ENCODE results near the gene SBK3.

SBK3 gene

GRCh38 chr19:55545443-55545842, at the start of gene SBK3:
SBK3 (minus strand) TSS chr19:55545543; CDS start chr19:55545543, 0 bp downstream.
- no peak for ATAC-seq

GRCh38 chr19:55593096-55593772, 47.9 kb upstream of the SBK3 start:
- TF ChIP-seq CSDC2 (CRISPR knock-in tag; IDR thresholded peaks at IDR 0.05): no peak
- no peak for TF ChIP-seq RARB (CRISPR knock-in tag; IDR thresholded peaks at IDR 0.05)
- TF ChIP-seq OSR1 (CRISPR knock-in tag; IDR thresholded peaks at IDR 0.05): no peak
- TF ChIP-seq ZNF8 (CRISPR knock-in tag; IDR thresholded peaks at IDR 0.05): no peak
- ATAC-seq: no peak

More at GRCh38 chr19:55545443-55545842, at the start of gene SBK3:
- TF ChIP-seq ARNTL (CRISPR knock-in tag; IDR thresholded peaks at IDR 0.05; ENCODE audit: borderline replicate concordance, low read depth) (no peak), TCF4 (CRISPR knock-in tag; IDR thresholded peaks at IDR 0.05; ENCODE audit: borderline replicate concordance) (no peak), PPARA (CRISPR knock-in tag; IDR thresholded peaks at IDR 0.05; ENCODE audit: borderline replicate concordance) (no peak), ZFP3 (CRISPR knock-in tag; IDR thresholded peaks at IDR 0.05) (no peak), POU6F1 (CRISPR knock-in tag; IDR thresholded peaks at IDR 0.05; ENCODE audit: borderline replicate concordance, low read depth) (no peak), CSDC2 (CRISPR knock-in tag; IDR thresholded peaks at IDR 0.05) (no peak)
- TF ChIP-seq, protein P1, sequence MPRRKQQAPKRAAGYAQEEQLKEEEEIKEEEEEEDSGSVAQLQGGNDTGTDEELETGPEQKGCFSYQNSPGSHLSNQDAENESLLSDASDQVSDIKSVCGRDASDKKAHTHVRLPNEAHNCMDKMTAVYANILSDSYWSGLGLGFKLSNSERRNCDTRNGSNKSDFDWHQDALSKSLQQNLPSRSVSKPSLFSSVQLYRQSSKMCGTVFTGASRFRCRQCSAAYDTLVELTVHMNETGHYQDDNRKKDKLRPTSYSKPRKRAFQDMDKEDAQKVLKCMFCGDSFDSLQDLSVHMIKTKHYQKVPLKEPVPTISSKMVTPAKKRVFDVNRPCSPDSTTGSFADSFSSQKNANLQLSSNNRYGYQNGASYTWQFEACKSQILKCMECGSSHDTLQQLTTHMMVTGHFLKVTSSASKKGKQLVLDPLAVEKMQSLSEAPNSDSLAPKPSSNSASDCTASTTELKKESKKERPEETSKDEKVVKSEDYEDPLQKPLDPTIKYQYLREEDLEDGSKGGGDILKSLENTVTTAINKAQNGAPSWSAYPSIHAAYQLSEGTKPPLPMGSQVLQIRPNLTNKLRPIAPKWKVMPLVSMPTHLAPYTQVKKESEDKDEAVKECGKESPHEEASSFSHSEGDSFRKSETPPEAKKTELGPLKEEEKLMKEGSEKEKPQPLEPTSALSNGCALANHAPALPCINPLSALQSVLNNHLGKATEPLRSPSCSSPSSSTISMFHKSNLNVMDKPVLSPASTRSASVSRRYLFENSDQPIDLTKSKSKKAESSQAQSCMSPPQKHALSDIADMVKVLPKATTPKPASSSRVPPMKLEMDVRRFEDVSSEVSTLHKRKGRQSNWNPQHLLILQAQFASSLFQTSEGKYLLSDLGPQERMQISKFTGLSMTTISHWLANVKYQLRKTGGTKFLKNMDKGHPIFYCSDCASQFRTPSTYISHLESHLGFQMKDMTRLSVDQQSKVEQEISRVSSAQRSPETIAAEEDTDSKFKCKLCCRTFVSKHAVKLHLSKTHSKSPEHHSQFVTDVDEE (CRISPR knock-in tag; IDR thresholded peaks at IDR 0.05): no peak

DNA sequence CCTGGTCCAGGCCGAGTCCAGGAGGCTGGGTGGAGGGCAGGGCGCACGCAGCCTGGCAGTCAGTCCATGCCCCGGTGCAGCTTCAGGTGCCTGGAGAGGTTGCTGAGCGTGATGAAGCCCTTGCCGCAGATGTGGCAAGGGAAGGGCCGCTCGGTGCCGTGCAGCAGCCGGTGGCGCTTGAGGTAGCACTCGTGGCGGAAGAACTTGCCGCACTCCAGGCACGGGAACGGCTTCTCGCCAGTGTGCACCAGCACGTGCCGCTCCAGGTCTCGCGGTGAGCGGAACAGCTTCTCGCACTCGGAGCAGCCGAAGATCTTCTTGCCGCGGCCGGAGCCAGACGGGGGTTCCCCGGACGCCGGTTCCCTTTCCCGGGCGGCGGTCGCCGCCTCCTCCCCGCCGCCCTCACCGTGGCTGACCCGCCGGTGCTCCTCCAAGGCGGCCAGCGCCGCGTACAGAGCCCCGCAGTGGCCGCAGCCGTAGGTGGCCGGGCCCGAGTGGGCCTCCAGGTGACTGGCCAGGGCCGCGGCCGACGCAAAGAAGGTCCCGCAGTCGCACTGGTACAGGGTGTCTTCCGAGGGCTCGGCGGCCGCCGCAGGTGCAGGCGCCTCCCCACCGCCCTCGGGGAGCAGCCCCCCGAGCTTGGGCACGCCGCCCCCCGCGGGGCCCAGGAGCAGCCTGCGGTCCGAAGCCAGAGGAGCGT, 47.2 kb upstream of the SBK3 start:
- ATAC-seq: no peak
- no peak for TF ChIP-seq ZFP3 (CRISPR knock-in tag; IDR thresholded peaks at IDR 0.05)
- TF ChIP-seq ARNTL (CRISPR knock-in tag; IDR thresholded peaks at IDR 0.05; ENCODE audit: borderline replicate concordance, low read depth): no peak
- no peak for TF ChIP-seq ZNF565 (CRISPR knock-in tag; conservative IDR thresholded peaks at IDR 0.05; ENCODE audit: low read depth)
- no peak for TF ChIP-seq ZFP30 (CRISPR knock-in tag; IDR thresholded peaks at IDR 0.05)
- no peak for TF ChIP-seq TOX (CRISPR knock-in tag; IDR thresholded peaks at IDR 0.05; ENCODE audit: borderline replicate concordance)
- no peak for TF ChIP-seq OSR1 (CRISPR knock-in tag; IDR thresholded peaks at IDR 0.05)
- no peak for TF ChIP-seq TCF4 (CRISPR knock-in tag; IDR thresholded peaks at IDR 0.05; ENCODE audit: borderline replicate concordance)

DNA sequence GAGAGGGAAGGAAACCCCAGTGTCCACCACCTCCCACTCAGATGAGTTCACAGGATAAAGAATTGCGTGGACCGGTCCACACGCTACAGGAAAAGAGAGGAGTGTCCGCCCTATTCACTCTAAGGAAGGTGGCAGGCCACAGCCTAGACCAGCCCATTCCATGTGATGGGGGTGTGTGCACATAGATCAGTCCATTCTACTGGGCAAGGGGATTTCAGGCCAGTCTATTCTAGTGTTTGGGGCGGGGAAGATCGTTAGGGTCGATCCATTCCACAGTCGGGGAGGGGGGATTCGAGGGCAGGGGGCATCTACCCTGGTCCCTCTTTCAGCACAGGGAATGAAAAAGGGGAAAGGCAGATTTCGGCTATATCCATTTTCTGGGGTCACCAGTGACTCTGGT, 46.2 kb upstream of the SBK3 start:
- no peak for TF ChIP-seq ZFP3 (CRISPR knock-in tag; IDR thresholded peaks at IDR 0.05)
- TF ChIP-seq TCF4 (CRISPR knock-in tag; IDR thresholded peaks at IDR 0.05; ENCODE audit: borderline replicate concordance): no peak
- TF ChIP-seq ARNTL (CRISPR knock-in tag; IDR thresholded peaks at IDR 0.05; ENCODE audit: borderline replicate concordance, low read depth): no peak
- TF ChIP-seq, protein P2, sequence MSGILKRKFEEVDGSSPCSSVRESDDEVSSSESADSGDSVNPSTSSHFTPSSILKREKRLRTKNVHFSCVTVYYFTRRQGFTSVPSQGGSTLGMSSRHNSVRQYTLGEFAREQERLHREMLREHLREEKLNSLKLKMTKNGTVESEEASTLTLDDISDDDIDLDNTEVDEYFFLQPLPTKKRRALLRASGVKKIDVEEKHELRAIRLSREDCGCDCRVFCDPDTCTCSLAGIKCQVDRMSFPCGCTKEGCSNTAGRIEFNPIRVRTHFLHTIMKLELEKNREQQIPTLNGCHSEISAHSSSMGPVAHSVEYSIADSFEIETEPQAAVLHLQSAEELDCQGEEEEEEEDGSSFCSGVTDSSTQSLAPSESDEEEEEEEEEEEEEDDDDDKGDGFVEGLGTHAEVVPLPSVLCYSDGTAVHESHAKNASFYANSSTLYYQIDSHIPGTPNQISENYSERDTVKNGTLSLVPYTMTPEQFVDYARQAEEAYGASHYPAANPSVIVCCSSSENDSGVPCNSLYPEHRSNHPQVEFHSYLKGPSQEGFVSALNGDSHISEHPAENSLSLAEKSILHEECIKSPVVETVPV (CRISPR knock-in tag; IDR thresholded peaks at IDR 0.05): no peak
- no peak for TF ChIP-seq SNAI2 (CRISPR knock-in tag; IDR thresholded peaks at IDR 0.05)
- TF ChIP-seq ZFP30 (CRISPR knock-in tag; IDR thresholded peaks at IDR 0.05): no peak
- no peak for TF ChIP-seq ZC3H10 (CRISPR knock-in tag; IDR thresholded peaks at IDR 0.05)
- no peak for TF ChIP-seq POU6F1 (CRISPR knock-in tag; IDR thresholded peaks at IDR 0.05; ENCODE audit: borderline replicate concordance, low read depth)
- no peak for TF ChIP-seq OSR1 (CRISPR knock-in tag; IDR thresholded peaks at IDR 0.05)
- no peak for TF ChIP-seq GLIS3 (CRISPR knock-in tag; IDR thresholded peaks at IDR 0.05)
- no peak for TF ChIP-seq TOX (CRISPR knock-in tag; IDR thresholded peaks at IDR 0.05; ENCODE audit: borderline replicate concordance)
- no peak for TF ChIP-seq CREB5 (CRISPR knock-in tag; IDR thresholded peaks at IDR 0.05; ENCODE audit: low read depth)
- no peak for TF ChIP-seq BACH2 (CRISPR knock-in tag; IDR thresholded peaks at IDR 0.05; ENCODE audit: borderline replicate concordance)
- TF ChIP-seq ZNF565 (CRISPR knock-in tag; conservative IDR thresholded peaks at IDR 0.05; ENCODE audit: low read depth): no peak
- no peak for TF ChIP-seq RARB (CRISPR knock-in tag; IDR thresholded peaks at IDR 0.05)
- TF ChIP-seq ZNF8 (CRISPR knock-in tag; IDR thresholded peaks at IDR 0.05): no peak
- ATAC-seq: no peak

Data from SK-N-SH treated with all-trans-retinoic acid at 6 μM for 48 hours (cell line).